ENCODE data around the gene PSMB7.

PSMB7 gene

GRCh38 chr9:124346347-124347163 lies 68.7 kb downstream of the PSMB7 start:
- Histone ChIP-seq H3K9me3 (ENCODE audit: control insufficient read depth in 1 of 2, low read length in 2 of 2) (no peaks in the 10 kb centered on the region), H3K36me3 (ENCODE audit: control insufficient read depth in 1 of 2, insufficient read depth in 2 of 2, low read length in 2 of 2) (peaks cover 32 to 85% of the 10 kb centered on the region in 2 donors), H3K27ac (ENCODE audit: low read depth, low read length) (no peak overlapping the region)

GRCh38 chr9:124345751-124346281 lies 69.4 kb downstream of the PSMB7 start:
- Histone ChIP-seq H3K9me3 (ENCODE audit: control insufficient read depth in 1 of 2, low read length in 2 of 2) (no peaks in the 10 kb centered on the region), H3K27me3 (ENCODE audit: control insufficient read depth in 1 of 2, insufficient read depth in 2 of 2, low read length in 2 of 2) (no peaks in the 10 kb centered on the region), H3K4me1 (ENCODE audit: control insufficient read depth in 1 of 2, insufficient read depth in 2 of 2, low read length in 2 of 2) (no peaks in the 10 kb centered on the region), H3K36me3 (ENCODE audit: control insufficient read depth in 1 of 2, insufficient read depth in 2 of 2, low read length in 2 of 2) (peaks cover 25 to 81% of the 10 kb centered on the region in 2 donors), H3K27ac (ENCODE audit: low read depth, low read length) (no peak overlapping the region), H3K9ac (ENCODE audit: low read depth in 1 of 2, low read length in 2 of 2) (no peak overlapping the region), H3K4me3 (ENCODE audit: low read depth in 1 of 2, low read length in 2 of 2) (no peak overlapping the region)

More at GRCh38 chr9:124346347-124347163, 68.7 kb downstream of the PSMB7 start:
- Histone ChIP-seq H3K4me1 (ENCODE audit: control insufficient read depth in 1 of 2, insufficient read depth in 2 of 2, low read length in 2 of 2) (no peaks in the 10 kb centered on the region), H3K27me3 (ENCODE audit: control insufficient read depth in 1 of 2, insufficient read depth in 2 of 2, low read length in 2 of 2) (no peaks in the 10 kb centered on the region), H3K9ac (ENCODE audit: low read depth in 1 of 2, low read length in 2 of 2) (no peak overlapping the region), H3K4me3 (ENCODE audit: low read depth in 1 of 2, low read length in 2 of 2) (no peak overlapping the region)

GRCh38 chr9:124345063-124345462 lies 70.2 kb downstream of the PSMB7 start:
- Histone ChIP-seq H3K36me3 (ENCODE audit: control insufficient read depth in 1 of 2, insufficient read depth in 2 of 2, low read length in 2 of 2) (peaks cover 24 to 81% of the 10 kb centered on the region in 2 donors), H3K27ac (ENCODE audit: low read depth, low read length) (no peak overlapping the region), H3K9ac (ENCODE audit: low read depth in 1 of 2, low read length in 2 of 2) (no peak overlapping the region), H3K9me3 (ENCODE audit: control insufficient read depth in 1 of 2, low read length in 2 of 2) (no peaks in the 10 kb centered on the region), H3K4me1 (ENCODE audit: control insufficient read depth in 1 of 2, insufficient read depth in 2 of 2, low read length in 2 of 2) (no peaks in the 10 kb centered on the region), H3K4me3 (ENCODE audit: low read depth in 1 of 2, low read length in 2 of 2) (no peak overlapping the region), H3K27me3 (ENCODE audit: control insufficient read depth in 1 of 2, insufficient read depth in 2 of 2, low read length in 2 of 2) (no peaks in the 10 kb centered on the region)

GRCh38 chr9:124344291-124345050 lies 70.8 kb downstream of the PSMB7 start:
- no peak overlapping the region for H3K27ac ChIP-seq (ENCODE audit: low read depth, low read length)
- H3K4me1 ChIP-seq (ENCODE audit: control insufficient read depth in 1 of 2, insufficient read depth in 2 of 2, low read length in 2 of 2), result no peaks in the 10 kb centered on the region
- H3K9me3 ChIP-seq (ENCODE audit: control insufficient read depth in 1 of 2, low read length in 2 of 2), result no peaks in the 10 kb centered on the region
- peaks cover 27 to 81% of the 10 kb centered on the region in 2 donors for H3K36me3 ChIP-seq (ENCODE audit: control insufficient read depth in 1 of 2, insufficient read depth in 2 of 2, low read length in 2 of 2)
- no peaks in the 10 kb centered on the region for H3K27me3 ChIP-seq (ENCODE audit: control insufficient read depth in 1 of 2, insufficient read depth in 2 of 2, low read length in 2 of 2)
- H3K9ac ChIP-seq (ENCODE audit: low read depth in 1 of 2, low read length in 2 of 2), result no peak overlapping the region
- no peak overlapping the region for H3K4me3 ChIP-seq (ENCODE audit: low read depth in 1 of 2, low read length in 2 of 2)

GRCh38 chr9:124343533-124344290 lies 71.5 kb downstream of the PSMB7 start:
- H3K9me3 ChIP-seq (ENCODE audit: control insufficient read depth in 1 of 2, low read length in 2 of 2), result no peaks in the 10 kb centered on the region
- no peak overlapping the region for H3K4me3 ChIP-seq (ENCODE audit: low read depth in 1 of 2, low read length in 2 of 2)
- no peaks in the 10 kb centered on the region for H3K4me1 ChIP-seq (ENCODE audit: control insufficient read depth in 1 of 2, insufficient read depth in 2 of 2, low read length in 2 of 2)
- no peaks in the 10 kb centered on the region for H3K27me3 ChIP-seq (ENCODE audit: control insufficient read depth in 1 of 2, insufficient read depth in 2 of 2, low read length in 2 of 2)
- H3K9ac ChIP-seq (ENCODE audit: low read depth in 1 of 2, low read length in 2 of 2), result no peak overlapping the region
- H3K27ac ChIP-seq (ENCODE audit: low read depth, low read length), result no peak overlapping the region
- peaks cover 23 to 77% of the 10 kb centered on the region in 2 donors for H3K36me3 ChIP-seq (ENCODE audit: control insufficient read depth in 1 of 2, insufficient read depth in 2 of 2, low read length in 2 of 2)

DNA sequence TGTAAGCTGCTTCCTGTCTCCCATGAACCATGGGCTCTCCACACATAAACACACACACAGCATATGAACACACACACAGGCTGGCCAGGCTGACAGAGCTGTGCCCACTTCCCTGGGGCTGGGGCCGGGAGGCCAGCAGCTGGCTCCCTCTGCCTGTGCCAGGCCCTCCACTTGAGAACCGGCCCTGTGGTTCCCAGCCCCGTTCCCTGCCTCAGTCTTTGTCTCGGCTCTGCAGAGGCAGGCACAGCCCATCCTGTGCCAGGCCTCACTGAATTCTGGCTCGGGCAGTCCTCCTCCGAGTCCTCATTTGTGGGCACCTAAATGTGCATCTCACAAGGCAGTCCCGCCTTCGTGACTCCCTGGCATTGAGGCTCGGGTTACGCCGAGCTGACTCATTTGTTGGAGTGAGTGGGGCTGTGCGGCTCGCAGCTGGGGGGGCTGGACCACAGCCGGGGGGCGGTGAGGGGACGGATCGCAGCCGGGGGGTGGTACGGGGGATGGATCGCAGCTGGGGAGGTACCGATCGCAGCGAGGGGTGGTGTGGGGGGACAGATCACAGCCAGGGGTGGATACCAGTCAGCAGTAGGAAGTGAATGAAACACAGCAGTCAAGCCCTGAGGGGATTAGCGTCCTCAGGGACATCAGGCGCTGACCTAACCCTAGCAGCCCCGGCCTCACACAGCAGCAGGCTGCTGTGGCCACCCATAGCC lies 72.3 kb downstream of the PSMB7 start:
- Histone ChIP-seq H3K4me1 (ENCODE audit: control insufficient read depth in 1 of 2, insufficient read depth in 2 of 2, low read length in 2 of 2) (no peaks in the 10 kb centered on the region), H3K27ac (ENCODE audit: low read depth, low read length) (peak overlapping the region; percentile 25), H3K4me3 (ENCODE audit: low read depth in 1 of 2, low read length in 2 of 2) (no peak overlapping the region), H3K9ac (ENCODE audit: low read depth in 1 of 2, low read length in 2 of 2) (no peak overlapping the region), H3K27me3 (ENCODE audit: control insufficient read depth in 1 of 2, insufficient read depth in 2 of 2, low read length in 2 of 2) (no peaks in the 10 kb centered on the region), H3K36me3 (ENCODE audit: control insufficient read depth in 1 of 2, insufficient read depth in 2 of 2, low read length in 2 of 2) (peaks cover 17 to 76% of the 10 kb centered on the region in 2 donors), H3K9me3 (ENCODE audit: control insufficient read depth in 1 of 2, low read length in 2 of 2) (no peaks in the 10 kb centered on the region)

- peaks cover 17 to 76% of the 10 kb centered on the region in 2 donors for H3K36me3 ChIP-seq (ENCODE audit: control insufficient read depth in 1 of 2, insufficient read depth in 2 of 2, low read length in 2 of 2)
- H3K4me3 ChIP-seq (ENCODE audit: low read depth in 1 of 2, low read length in 2 of 2), result no peak overlapping the region
- H3K9ac ChIP-seq (ENCODE audit: low read depth in 1 of 2, low read length in 2 of 2), result no peak overlapping the region
- H3K4me1 ChIP-seq (ENCODE audit: control insufficient read depth in 1 of 2, insufficient read depth in 2 of 2, low read length in 2 of 2), result no peaks in the 10 kb centered on the region
- H3K27me3 ChIP-seq (ENCODE audit: control insufficient read depth in 1 of 2, insufficient read depth in 2 of 2, low read length in 2 of 2), result no peaks in the 10 kb centered on the region
- no peak overlapping the region for H3K27ac ChIP-seq (ENCODE audit: low read depth, low read length)
- H3K9me3 ChIP-seq (ENCODE audit: control insufficient read depth in 1 of 2, low read length in 2 of 2), result peaks cover 0 to 2% of the 10 kb centered on the region in 2 donors
These were observed 72.9 kb downstream of the PSMB7 start for GRCh38 chr9:124342402-124342775.

GRCh38 chr9:124341455-124342170 lies 73.6 kb downstream of the PSMB7 start:
- H3K27ac ChIP-seq (ENCODE audit: low read depth, low read length), result no peak overlapping the region
- no peaks in the 10 kb centered on the region for H3K27me3 ChIP-seq (ENCODE audit: control insufficient read depth in 1 of 2, insufficient read depth in 2 of 2, low read length in 2 of 2)
- H3K4me3 ChIP-seq (ENCODE audit: low read depth in 1 of 2, low read length in 2 of 2), result no peak overlapping the region
- H3K36me3 ChIP-seq (ENCODE audit: control insufficient read depth in 1 of 2, insufficient read depth in 2 of 2, low read length in 2 of 2), result peaks cover 22 to 77% of the 10 kb centered on the region in 2 donors
- no peaks in the 10 kb centered on the region for H3K4me1 ChIP-seq (ENCODE audit: control insufficient read depth in 1 of 2, insufficient read depth in 2 of 2, low read length in 2 of 2)
- peaks cover 0 to 5% of the 10 kb centered on the region in 2 donors for H3K9me3 ChIP-seq (ENCODE audit: control insufficient read depth in 1 of 2, low read length in 2 of 2)
- H3K9ac ChIP-seq (ENCODE audit: low read depth in 1 of 2, low read length in 2 of 2), result no peak overlapping the region

All from duodenal mucosa (tissue), 2 donors.